Measurements from ENCODE around the gene TSSK2. TPM values are rescaled to one million over a fixed set of nuclear protein-coding genes. Genes with fewer than 3 reads are reported as not detected.

Gene TSSK2
- total and polyA plus RNA-seq, 2 of the 8 experiments (the other 6 are each of a cell fraction or from before 2014, with no cell fraction given) = not detected

- TF ChIP-seq EZH2 (IDR thresholded peaks at IDR 0.05; ENCODE audit: low read depth, low read length, severe bottlenecking) = no peak
- TF ChIP-seq GABPA (IDR thresholded peaks at IDR 0.05; ENCODE audit: borderline replicate concordance, insufficient read depth, low read length) = peak; percentile 65; the same call in 1 of the 2 replicates
- no peak for TF ChIP-seq SP2 (IDR thresholded peaks at IDR 0.05; ENCODE audit: low read length)
- TF ChIP-seq BCL11A (IDR thresholded peaks at IDR 0.05; ENCODE audit: low read depth in 2 of 2, low read length in 2 of 2) = no peak
- TF ChIP-seq EP300 (IDR thresholded peaks at IDR 0.05; ENCODE audit: borderline replicate concordance in 1 of 2, low read depth in 2 of 2, low read length in 2 of 2) = no peak
- 0 out of 4 replicates have a peak, but pooled peaks of 1 of the 2 experiments have one; percentile 58 for TF ChIP-seq SIN3A (conservative IDR thresholded peaks at IDR 0.05 in 1 of 2, IDR thresholded peaks at IDR 0.05 in 1 of 2; ENCODE audit: low read depth in 1 of 2, low read length in 2 of 2)
- no peak for TF ChIP-seq ATF3 (IDR thresholded peaks at IDR 0.05; ENCODE audit: insufficient read depth, low read depth, low read length)
- TF ChIP-seq RAD21 (IDR thresholded peaks at IDR 0.05 in 1 of 2, conservative IDR thresholded peaks at IDR 0.05 in 1 of 2; ENCODE audit: low read depth in 2 of 2, low read length in 2 of 2) = peak; percentile 84 to 89
- no peak for TF ChIP-seq PHF8 (conservative IDR thresholded peaks at IDR 0.05; ENCODE audit: low read depth, low read length)
- TF ChIP-seq HDAC2 (IDR thresholded peaks at IDR 0.05; ENCODE audit: borderline replicate concordance in 1 of 2, low read depth in 2 of 2, low read length in 2 of 2) = peak in 1 of 2 experiments; percentile 62; a peak in 1 of 4 replicates
- no peak for TF ChIP-seq NRF1 (IDR thresholded peaks at IDR 0.05; ENCODE audit: low read depth, low read length)
- TF ChIP-seq POLR2AphosphoS5 (IDR thresholded peaks at IDR 0.05; ENCODE audit: low read depth, low read length) = no peak
- TF ChIP-seq, protein P1, sequence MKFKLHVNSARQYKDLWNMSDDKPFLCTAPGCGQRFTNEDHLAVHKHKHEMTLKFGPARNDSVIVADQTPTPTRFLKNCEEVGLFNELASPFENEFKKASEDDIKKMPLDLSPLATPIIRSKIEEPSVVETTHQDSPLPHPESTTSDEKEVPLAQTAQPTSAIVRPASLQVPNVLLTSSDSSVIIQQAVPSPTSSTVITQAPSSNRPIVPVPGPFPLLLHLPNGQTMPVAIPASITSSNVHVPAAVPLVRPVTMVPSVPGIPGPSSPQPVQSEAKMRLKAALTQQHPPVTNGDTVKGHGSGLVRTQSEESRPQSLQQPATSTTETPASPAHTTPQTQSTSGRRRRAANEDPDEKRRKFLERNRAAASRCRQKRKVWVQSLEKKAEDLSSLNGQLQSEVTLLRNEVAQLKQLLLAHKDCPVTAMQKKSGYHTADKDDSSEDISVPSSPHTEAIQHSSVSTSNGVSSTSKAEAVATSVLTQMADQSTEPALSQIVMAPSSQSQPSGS (IDR thresholded peaks at IDR 0.05; ENCODE audit: low read length) = no peak
- no peak for TF ChIP-seq RNF2 (IDR thresholded peaks at IDR 0.05; ENCODE audit: borderline replicate concordance, low read depth, low read length, missing control alignments, poor library complexity, severe bottlenecking)
Observed at GRCh38 chr22:19179497-19180048, 48.5 kb downstream of the TSSK2 start (continued).

All from H1 (cell line).